Stimulated activated memory B cell treated with anti-CD40 and anti-IgM and Interleukin-4, amounts not matched to agents 10 μg/mL and 1 μg/mL and 100 μg/mL, for 72 hours (primary cell): Measurements from ENCODE around the gene PADI3.

Source experiments
- ATAC-seq: fragments of 150-1000 bp; cut with Tn5 transposase; 2 replicates; pipeline ENCODE4 v1.10.0; 2021
- H3K27ac Mint-ChIP-seq: one replicate; pipeline ENCODE4 v1.8.0; 2022; ENCODE audit warnings: mild to moderate bottlenecking, mixed read lengths
- H3K27me3 Mint-ChIP-seq: one replicate; pipeline ENCODE4 v1.8.0; 2022; ENCODE audit warnings: mixed read lengths
- H3K36me3 Mint-ChIP-seq: one replicate; pipeline ENCODE4 v1.8.0; 2022; ENCODE audit warnings: mixed read lengths
- H3K4me1 Mint-ChIP-seq: one replicate; pipeline ENCODE4 v1.8.0; 2022; ENCODE audit warnings: mixed read lengths
- H3K4me3 Mint-ChIP-seq: one replicate; pipeline ENCODE4 v1.8.0; 2022; ENCODE audit warnings: mild to moderate bottlenecking, moderate library complexity, mixed read lengths
- H3K9me3 Mint-ChIP-seq: one replicate; pipeline ENCODE4 v1.8.0; 2022; ENCODE audit warnings: mixed read lengths

Gene PADI3

GRCh38 chr1:17270891-17271765 is 22.2 kb downstream of the PADI3 start:
- Mint-ChIP-seq H3K4me3 (no peak overlapping the region), H3K4me1 (peaks cover 6% of the 10 kb centered on the region), H3K27ac (no peak overlapping the region), H3K36me3 (no peaks in the 10 kb centered on the region), H3K27me3 (peaks cover 22% of the 10 kb centered on the region), H3K9me3 (no peaks in the 10 kb centered on the region)
- ATAC-seq: no peak

DNA sequence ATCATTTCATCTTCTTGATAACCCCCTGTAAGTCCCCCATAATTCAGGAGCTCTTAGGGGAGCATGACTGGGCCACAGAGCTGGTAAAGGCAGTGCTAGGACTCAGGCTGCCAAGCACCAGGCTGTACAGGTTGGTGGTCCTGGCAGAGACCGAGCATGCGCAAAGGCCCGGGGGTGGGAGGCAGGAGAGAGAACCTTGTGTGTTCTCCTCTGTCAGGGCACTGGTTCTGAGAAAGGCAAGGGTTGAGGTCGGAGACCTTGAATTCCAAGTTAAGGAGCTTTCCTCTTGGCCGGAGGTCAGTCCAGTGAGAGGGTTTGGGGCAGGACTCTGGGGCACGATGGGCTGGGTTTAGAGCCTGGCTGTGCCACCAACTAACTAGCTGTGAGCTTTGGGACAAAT is 23.2 kb downstream of the PADI3 start:
- no peak for ATAC-seq

DNA sequence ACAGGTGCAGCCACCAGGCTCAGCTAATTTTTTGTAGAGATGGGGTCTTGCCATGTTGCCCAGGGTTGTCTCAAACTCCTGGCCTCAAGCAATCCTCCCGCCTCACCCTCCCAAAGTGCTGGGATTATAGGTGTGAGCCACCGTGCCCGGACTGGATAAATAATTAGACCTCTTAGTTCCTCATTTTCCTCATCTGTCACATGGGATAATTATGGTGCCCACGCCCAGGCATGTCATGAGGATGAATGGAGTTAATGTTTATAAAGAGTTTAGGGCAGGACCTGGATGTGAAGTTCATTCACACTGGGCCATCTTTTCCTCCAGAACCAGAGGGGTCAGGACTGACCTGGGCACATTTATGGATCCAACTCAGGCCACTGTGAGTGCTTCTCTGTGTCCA is 23.7 kb downstream of the PADI3 start:
- H3K27me3 Mint-ChIP-seq: peaks cover 36% of the 10 kb centered on the region
- no peak overlapping the region for H3K4me3 Mint-ChIP-seq
- H3K4me1 Mint-ChIP-seq: peaks cover 6% of the 10 kb centered on the region
- no peaks in the 10 kb centered on the region for H3K9me3 Mint-ChIP-seq
- no peak for ATAC-seq
- H3K27ac Mint-ChIP-seq: no peak overlapping the region
- H3K36me3 Mint-ChIP-seq: no peaks in the 10 kb centered on the region

More for the DNA sequence above, 23.2 kb downstream of the PADI3 start:
- Mint-ChIP-seq H3K9me3 (no peaks in the 10 kb centered on the region), H3K36me3 (no peaks in the 10 kb centered on the region), H3K27ac (no peak overlapping the region), H3K4me3 (no peak overlapping the region), H3K4me1 (peaks cover 6% of the 10 kb centered on the region), H3K27me3 (peaks cover 30% of the 10 kb centered on the region)

- no peak for ATAC-seq
- Mint-ChIP-seq H3K9me3 (no peaks in the 10 kb centered on the region), H3K27me3 (peaks cover 40% of the 10 kb centered on the region), H3K36me3 (no peaks in the 10 kb centered on the region), H3K4me3 (no peak overlapping the region), H3K27ac (no peak overlapping the region), H3K4me1 (peaks cover 6% of the 10 kb centered on the region)
Observed at GRCh38 chr1:17273096-17273495, 24.2 kb downstream of the PADI3 start.

GRCh38 chr1:17274186-17275170 is 25.6 kb downstream of the PADI3 start:
- Mint-ChIP-seq H3K4me3 (no peak overlapping the region), H3K9me3 (no peaks in the 10 kb centered on the region), H3K27me3 (peaks cover 47% of the 10 kb centered on the region), H3K27ac (no peak overlapping the region), H3K36me3 (no peaks in the 10 kb centered on the region), H3K4me1 (peaks cover 6% of the 10 kb centered on the region)
- no peak for ATAC-seq

GRCh38 chr1:17276568-17276967 is 27.7 kb downstream of the PADI3 start:
- H3K27me3 Mint-ChIP-seq: peaks cover 54% of the 10 kb centered on the region
- H3K36me3 Mint-ChIP-seq: no peaks in the 10 kb centered on the region
- H3K4me1 Mint-ChIP-seq: peaks cover 8% of the 10 kb centered on the region
- H3K9me3 Mint-ChIP-seq: no peaks in the 10 kb centered on the region
- ATAC-seq: no peak
- H3K4me3 Mint-ChIP-seq: no peak overlapping the region
- no peak overlapping the region for H3K27ac Mint-ChIP-seq

DNA sequence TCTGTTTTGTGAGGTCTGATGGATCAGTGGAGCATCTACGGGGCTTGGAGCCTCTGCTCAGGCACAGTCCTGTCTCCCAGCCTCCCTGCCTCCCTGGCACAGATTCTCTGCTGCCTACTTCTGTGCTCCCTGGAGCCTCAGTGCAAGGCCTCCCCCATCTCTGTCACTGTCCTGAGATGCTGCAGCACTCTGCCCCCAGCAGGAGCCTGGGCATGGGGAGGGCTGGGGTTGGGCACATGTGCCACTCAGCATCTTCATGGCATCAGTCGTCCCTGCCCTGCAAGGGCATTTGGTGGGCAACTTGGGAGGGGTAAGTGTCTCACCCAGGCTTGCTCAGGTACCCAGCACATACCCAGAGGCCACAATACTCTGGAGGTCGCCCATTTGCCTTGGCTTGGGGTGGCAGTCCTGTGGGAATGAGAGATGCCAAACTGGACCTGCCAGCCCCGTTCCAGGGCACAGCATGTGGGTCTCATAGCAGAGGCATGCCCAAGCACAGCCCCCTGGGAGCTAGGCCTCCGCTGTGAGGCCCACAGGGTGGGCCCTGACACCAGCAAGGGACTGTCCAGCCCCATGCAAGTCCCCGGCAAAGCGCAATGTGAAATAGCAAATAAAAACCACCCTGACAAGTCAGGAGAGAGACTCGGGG is 28.7 kb downstream of the PADI3 start:
- peak; percentile 10 for ATAC-seq
- no peak overlapping the region for H3K4me3 Mint-ChIP-seq

GRCh38 chr1:17278996-17279830 is 30.3 kb downstream of the PADI3 start:
- peaks cover 61% of the 10 kb centered on the region for H3K27me3 Mint-ChIP-seq
- no peaks in the 10 kb centered on the region for H3K9me3 Mint-ChIP-seq
- no peak overlapping the region for H3K27ac Mint-ChIP-seq
- peaks cover 17% of the 10 kb centered on the region for H3K4me1 Mint-ChIP-seq
- H3K36me3 Mint-ChIP-seq: no peaks in the 10 kb centered on the region
- H3K4me3 Mint-ChIP-seq: no peak overlapping the region
- ATAC-seq: no peak

More for the DNA sequence above, 28.7 kb downstream of the PADI3 start:
- Mint-ChIP-seq H3K4me1 (peaks cover 17% of the 10 kb centered on the region), H3K27ac (no peak overlapping the region), H3K36me3 (no peaks in the 10 kb centered on the region), H3K27me3 (peaks cover 54% of the 10 kb centered on the region), H3K9me3 (no peaks in the 10 kb centered on the region)

DNA sequence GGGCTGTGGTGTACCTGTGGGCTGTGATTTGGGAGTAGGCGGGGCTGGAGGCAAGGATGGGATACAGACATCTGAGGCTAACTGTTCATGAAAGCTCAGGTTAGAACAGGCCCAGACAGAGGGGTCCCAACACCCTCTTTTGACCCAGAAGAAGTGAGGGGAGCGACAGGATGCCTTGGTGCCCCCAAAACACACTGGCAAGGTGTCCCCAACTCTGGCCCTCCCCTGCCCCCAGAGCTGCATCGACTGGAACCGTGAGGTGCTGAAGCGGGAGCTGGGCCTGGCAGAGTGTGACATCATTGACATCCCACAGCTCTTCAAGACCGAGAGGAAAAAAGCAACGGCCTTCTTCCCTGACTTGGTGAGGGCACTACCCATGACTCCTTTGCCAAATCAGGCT is 31.5 kb downstream of the PADI3 start:
- no peak overlapping the region for H3K27ac Mint-ChIP-seq
- ATAC-seq: no peak
- peaks cover 11% of the 10 kb centered on the region for H3K4me1 Mint-ChIP-seq
- H3K9me3 Mint-ChIP-seq: no peaks in the 10 kb centered on the region
- H3K4me3 Mint-ChIP-seq: no peak overlapping the region
- H3K36me3 Mint-ChIP-seq: no peaks in the 10 kb centered on the region
- H3K27me3 Mint-ChIP-seq: peaks cover 61% of the 10 kb centered on the region

GRCh38 chr1:17280894-17281293 is 32.0 kb downstream of the PADI3 start:
- peaks cover 11% of the 10 kb centered on the region for H3K4me1 Mint-ChIP-seq
- peaks cover 61% of the 10 kb centered on the region for H3K27me3 Mint-ChIP-seq
- H3K36me3 Mint-ChIP-seq: no peaks in the 10 kb centered on the region

DNA sequence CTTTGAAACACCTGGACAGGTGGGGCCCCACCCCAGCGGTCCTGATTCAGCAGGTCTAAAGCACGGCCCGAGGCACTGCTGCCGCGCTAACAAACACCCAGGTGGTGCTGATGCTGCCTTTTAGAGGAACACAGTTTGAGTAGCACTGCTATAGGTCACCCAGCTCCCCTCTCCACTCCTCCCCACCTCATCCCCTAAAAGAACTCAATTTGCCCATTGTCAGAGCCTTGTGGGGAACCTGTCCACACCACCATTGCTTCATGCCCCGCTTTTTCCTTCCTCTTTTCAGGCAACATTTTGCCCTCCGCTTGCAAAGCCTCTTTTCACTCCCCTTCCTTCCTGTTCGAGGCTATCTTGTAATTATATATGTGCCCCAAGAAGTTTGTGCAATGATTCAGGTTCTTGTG is 32.9 kb downstream of the PADI3 start:
- Mint-ChIP-seq H3K27ac (no peak overlapping the region), H3K9me3 (no peaks in the 10 kb centered on the region), H3K36me3 (no peaks in the 10 kb centered on the region), H3K27me3 (peaks cover 56% of the 10 kb centered on the region), H3K4me1 (peaks cover 11% of the 10 kb centered on the region), H3K4me3 (no peak overlapping the region)
- no peak for ATAC-seq

More at GRCh38 chr1:17280894-17281293, 32.0 kb downstream of the PADI3 start:
- no peak overlapping the region for H3K4me3 Mint-ChIP-seq
- no peak overlapping the region for H3K27ac Mint-ChIP-seq
- no peaks in the 10 kb centered on the region for H3K9me3 Mint-ChIP-seq
- no peak for ATAC-seq

GRCh38 chr1:17282836-17283235 is 33.9 kb downstream of the PADI3 start:
- ATAC-seq: no peak
- Mint-ChIP-seq H3K36me3 (no peaks in the 10 kb centered on the region), H3K4me1 (peaks cover 11% of the 10 kb centered on the region), H3K9me3 (no peaks in the 10 kb centered on the region), H3K27me3 (peaks cover 46% of the 10 kb centered on the region), H3K27ac (no peak overlapping the region), H3K4me3 (no peak overlapping the region)

DNA sequence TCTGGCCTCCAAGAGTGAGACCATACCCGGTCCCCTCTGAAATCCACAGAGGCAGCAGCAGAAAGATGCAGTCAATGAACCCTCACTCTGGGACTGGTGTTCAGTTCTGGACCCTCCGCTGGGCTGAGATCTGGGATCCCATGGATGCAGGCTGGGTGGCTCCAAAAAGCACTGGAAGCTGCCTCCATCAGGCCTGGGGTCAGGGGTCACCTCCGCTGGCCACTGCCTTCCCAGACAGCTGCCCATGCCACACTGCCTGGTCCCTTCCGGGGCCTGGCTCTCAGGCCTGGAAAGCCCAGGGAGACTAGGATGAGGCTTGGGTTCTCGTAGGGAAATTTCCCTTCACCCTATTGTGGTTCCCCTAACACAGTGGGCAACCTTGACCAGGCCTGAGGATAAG is 37.7 kb downstream of the PADI3 start:
- Mint-ChIP-seq H3K4me1 (peaks cover 9% of the 10 kb centered on the region), H3K27me3 (peaks cover 43% of the 10 kb centered on the region)

GRCh38 chr1:17287130-17287776 is 38.4 kb downstream of the PADI3 start:
- H3K36me3 Mint-ChIP-seq: no peaks in the 10 kb centered on the region
- no peak overlapping the region for H3K4me3 Mint-ChIP-seq
- H3K27ac Mint-ChIP-seq: no peak overlapping the region
- peaks cover 43% of the 10 kb centered on the region for H3K27me3 Mint-ChIP-seq
- no peaks in the 10 kb centered on the region for H3K9me3 Mint-ChIP-seq
- ATAC-seq: no peak
- H3K4me1 Mint-ChIP-seq: peaks cover 2% of the 10 kb centered on the region

More for the DNA sequence above, 37.7 kb downstream of the PADI3 start:
- ATAC-seq: no peak
- Mint-ChIP-seq H3K36me3 (no peaks in the 10 kb centered on the region), H3K9me3 (no peaks in the 10 kb centered on the region), H3K4me3 (no peak overlapping the region), H3K27ac (no peak overlapping the region)
